ENCODE data around the gene ACTN4.

The ACTN4 gene

GRCh38 chr19:38707512-38708114 lies 60.2 kb downstream of the ACTN4 start:
- no peak for DNase-seq (ENCODE audit: low read depth)
- TF ChIP-seq MYC (IDR thresholded peaks at IDR 0.05; ENCODE audit: low read depth, low read length) = no peak
- TF ChIP-seq CTCF (IDR thresholded peaks at IDR 0.05; ENCODE audit: low read depth, low read length) = no peak
- no peak for TF ChIP-seq POLR2A (IDR thresholded peaks at IDR 0.05; ENCODE audit: extremely low read depth, insufficient read length)
- TF ChIP-seq MAX (IDR thresholded peaks at IDR 0.05; ENCODE audit: low read depth, low read length) = no peak
- no peak overlapping the region for H3K4me3 ChIP-seq (ENCODE audit: low read depth, low read length)

GRCh38 chr19:38708413-38709024 lies 61.1 kb downstream of the ACTN4 start:
- TF ChIP-seq CTCF (IDR thresholded peaks at IDR 0.05; ENCODE audit: low read depth, low read length) (no peak), MAX (IDR thresholded peaks at IDR 0.05; ENCODE audit: low read depth, low read length) (no peak), POLR2A (IDR thresholded peaks at IDR 0.05; ENCODE audit: extremely low read depth, insufficient read length) (no peak), MYC (IDR thresholded peaks at IDR 0.05; ENCODE audit: low read depth, low read length) (no peak)
- no peak overlapping the region for H3K4me3 ChIP-seq (ENCODE audit: low read depth, low read length)
- no peak for DNase-seq (ENCODE audit: low read depth)

GRCh38 chr19:38709119-38709518 lies 61.7 kb downstream of the ACTN4 start:
- no peak overlapping the region for H3K4me3 ChIP-seq (ENCODE audit: low read depth, low read length)
- TF ChIP-seq MAX (IDR thresholded peaks at IDR 0.05; ENCODE audit: low read depth, low read length) (no peak), POLR2A (IDR thresholded peaks at IDR 0.05; ENCODE audit: extremely low read depth, insufficient read length) (no peak), CTCF (IDR thresholded peaks at IDR 0.05; ENCODE audit: low read depth, low read length) (no peak), MYC (IDR thresholded peaks at IDR 0.05; ENCODE audit: low read depth, low read length) (no peak)
- no peak for DNase-seq (ENCODE audit: low read depth)

- no peak overlapping the region for H3K4me3 ChIP-seq (ENCODE audit: low read depth, low read length)
- DNase-seq (ENCODE audit: low read depth) = no peak
- no peak for TF ChIP-seq CTCF (IDR thresholded peaks at IDR 0.05; ENCODE audit: low read depth, low read length)
These were observed 62.4 kb downstream of the ACTN4 start for GRCh38 chr19:38709671-38710415.

GRCh38 chr19:38710416-38710702 lies 62.9 kb downstream of the ACTN4 start:
- TF ChIP-seq CTCF (IDR thresholded peaks at IDR 0.05; ENCODE audit: low read depth, low read length) = no peak
- TF ChIP-seq POLR2A (IDR thresholded peaks at IDR 0.05; ENCODE audit: extremely low read depth, insufficient read length) = no peak
- no peak for TF ChIP-seq MYC (IDR thresholded peaks at IDR 0.05; ENCODE audit: low read depth, low read length)
- DNase-seq (ENCODE audit: low read depth) = no peak
- H3K4me3 ChIP-seq (ENCODE audit: low read depth, low read length) = no peak overlapping the region

All from NB4 (cell line).